ENCODE measurements around the gene NID1.

GRCh38 chr1:235947989-235948388 is 116.9 kb downstream of the NID1 start:
- TF ChIP-seq POLR2A (IDR thresholded peaks at IDR 0.05) = no peak
- no peak for TF ChIP-seq CTCF (IDR thresholded peaks at IDR 0.05)
